ENCODE results near the gene PSMA6.

Gene PSMA6

DNA sequence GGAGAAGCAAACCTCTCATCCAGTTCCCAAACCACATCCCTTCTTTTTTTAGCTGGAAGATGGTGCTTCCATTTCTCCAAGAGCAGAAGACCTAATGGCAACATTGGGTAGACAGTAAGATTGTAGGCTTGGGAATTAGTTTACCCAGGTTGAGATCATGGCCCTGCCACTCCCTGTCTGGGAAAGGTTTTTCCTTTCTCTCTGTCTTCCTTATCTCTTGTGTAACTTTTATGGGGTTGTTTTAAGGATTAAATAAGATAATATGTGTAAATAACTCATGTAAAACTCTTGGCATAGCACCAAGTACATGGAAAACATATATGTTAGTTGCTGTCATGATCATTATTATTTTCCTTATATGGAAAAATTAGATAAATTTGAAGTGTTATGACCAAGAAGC lies 23.2 kb upstream of the PSMA6 start:
- Histone ChIP-seq H3K9ac (no peak overlapping the region), H3K36me3 (ENCODE audit: insufficient read depth) (no peaks in the 10 kb centered on the region), H3K79me2 (ENCODE audit: insufficient read depth, low read depth) (no peaks in the 10 kb centered on the region), H3K4me3 (IDR thresholded peaks at IDR 0.05; ENCODE audit: insufficient read depth, low read depth, low read length) (no peak overlapping the region), H3K27me3 (ENCODE audit: insufficient read depth, low read depth) (no peaks in the 10 kb centered on the region), H3K4me2 (no peak overlapping the region), H3K4me1 (ENCODE audit: low read depth, poor library complexity, severe bottlenecking) (no peaks in the 10 kb centered on the region), H4K20me1 (ENCODE audit: insufficient read depth) (no peaks in the 10 kb centered on the region), H3K27ac (no peak overlapping the region), H2AFZ (ENCODE audit: low read depth) (no peak overlapping the region)
- TF ChIP-seq, protein P1, sequence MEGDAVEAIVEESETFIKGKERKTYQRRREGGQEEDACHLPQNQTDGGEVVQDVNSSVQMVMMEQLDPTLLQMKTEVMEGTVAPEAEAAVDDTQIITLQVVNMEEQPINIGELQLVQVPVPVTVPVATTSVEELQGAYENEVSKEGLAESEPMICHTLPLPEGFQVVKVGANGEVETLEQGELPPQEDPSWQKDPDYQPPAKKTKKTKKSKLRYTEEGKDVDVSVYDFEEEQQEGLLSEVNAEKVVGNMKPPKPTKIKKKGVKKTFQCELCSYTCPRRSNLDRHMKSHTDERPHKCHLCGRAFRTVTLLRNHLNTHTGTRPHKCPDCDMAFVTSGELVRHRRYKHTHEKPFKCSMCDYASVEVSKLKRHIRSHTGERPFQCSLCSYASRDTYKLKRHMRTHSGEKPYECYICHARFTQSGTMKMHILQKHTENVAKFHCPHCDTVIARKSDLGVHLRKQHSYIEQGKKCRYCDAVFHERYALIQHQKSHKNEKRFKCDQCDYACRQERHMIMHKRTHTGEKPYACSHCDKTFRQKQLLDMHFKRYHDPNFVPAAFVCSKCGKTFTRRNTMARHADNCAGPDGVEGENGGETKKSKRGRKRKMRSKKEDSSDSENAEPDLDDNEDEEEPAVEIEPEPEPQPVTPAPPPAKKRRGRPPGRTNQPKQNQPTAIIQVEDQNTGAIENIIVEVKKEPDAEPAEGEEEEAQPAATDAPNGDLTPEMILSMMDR (conservative IDR thresholded peaks at IDR 0.05; ENCODE audit: low read depth, low read length) = no peak

DNA sequence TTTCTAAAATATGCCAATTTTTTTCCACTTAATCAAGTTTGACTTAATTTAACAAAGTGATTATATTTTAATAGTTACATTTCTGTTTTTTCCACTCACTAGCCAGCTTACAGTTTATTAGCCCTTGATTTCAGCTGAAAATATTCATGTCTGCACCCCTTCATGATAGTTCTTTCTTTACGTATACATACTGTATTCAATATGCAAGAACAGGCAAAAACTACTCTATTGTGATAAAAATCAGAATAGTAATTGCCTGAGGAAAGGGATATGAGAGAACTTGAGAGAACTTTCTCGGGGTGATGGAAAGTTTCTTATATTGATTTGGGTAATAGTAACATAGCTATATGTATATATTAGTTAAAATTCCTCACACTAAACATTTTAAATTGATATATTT lies 17.4 kb upstream of the PSMA6 start:
- Histone ChIP-seq H4K20me1 (ENCODE audit: insufficient read depth) (no peaks in the 10 kb centered on the region), H3K27me3 (ENCODE audit: insufficient read depth, low read depth) (no peaks in the 10 kb centered on the region), H3K36me3 (ENCODE audit: insufficient read depth) (no peaks in the 10 kb centered on the region), H3K27ac (no peak overlapping the region), H3K79me2 (ENCODE audit: insufficient read depth, low read depth) (no peaks in the 10 kb centered on the region), H3K4me3 (IDR thresholded peaks at IDR 0.05; ENCODE audit: insufficient read depth, low read depth, low read length) (no peak overlapping the region), H3K4me1 (ENCODE audit: low read depth, poor library complexity, severe bottlenecking) (no peaks in the 10 kb centered on the region), H2AFZ (ENCODE audit: low read depth) (no peak overlapping the region), H3K4me2 (no peak overlapping the region), H3K9ac (no peak overlapping the region)
- TF ChIP-seq, protein P1 (conservative IDR thresholded peaks at IDR 0.05; ENCODE audit: low read depth, low read length) = no peak

DNA sequence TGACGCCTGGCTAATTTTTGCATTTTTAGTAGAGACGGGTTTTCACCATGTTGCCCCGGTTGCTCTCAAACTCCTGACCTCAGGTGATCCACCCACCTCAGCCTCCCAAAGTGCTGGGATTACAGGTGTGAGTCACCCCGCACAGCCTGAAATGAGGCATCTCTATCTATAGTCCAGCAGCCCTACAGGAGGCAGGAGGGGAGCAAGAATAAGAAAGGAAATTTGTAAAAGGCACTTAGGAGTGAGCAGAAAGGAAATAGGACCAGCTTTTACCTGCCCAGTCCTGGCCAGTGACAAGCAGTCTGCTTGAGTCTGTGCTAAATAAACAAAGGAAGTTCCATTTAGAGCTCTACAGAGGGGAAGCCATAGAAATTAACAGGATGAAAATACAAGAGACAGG lies 15.0 kb upstream of the PSMA6 start:
- Histone ChIP-seq H3K27me3 (ENCODE audit: insufficient read depth, low read depth) (no peaks in the 10 kb centered on the region), H3K4me3 (IDR thresholded peaks at IDR 0.05; ENCODE audit: insufficient read depth, low read depth, low read length) (no peak overlapping the region), H3K9ac (no peak overlapping the region), H3K4me1 (ENCODE audit: low read depth, poor library complexity, severe bottlenecking) (peaks cover 18% of the 10 kb centered on the region), H3K4me2 (no peak overlapping the region), H3K79me2 (ENCODE audit: insufficient read depth, low read depth) (no peaks in the 10 kb centered on the region), H2AFZ (ENCODE audit: low read depth) (no peak overlapping the region), H3K36me3 (ENCODE audit: insufficient read depth) (no peaks in the 10 kb centered on the region), H4K20me1 (ENCODE audit: insufficient read depth) (no peaks in the 10 kb centered on the region), H3K27ac (no peak overlapping the region)
- TF ChIP-seq, protein P1 (conservative IDR thresholded peaks at IDR 0.05; ENCODE audit: low read depth, low read length) = no peak

DNA sequence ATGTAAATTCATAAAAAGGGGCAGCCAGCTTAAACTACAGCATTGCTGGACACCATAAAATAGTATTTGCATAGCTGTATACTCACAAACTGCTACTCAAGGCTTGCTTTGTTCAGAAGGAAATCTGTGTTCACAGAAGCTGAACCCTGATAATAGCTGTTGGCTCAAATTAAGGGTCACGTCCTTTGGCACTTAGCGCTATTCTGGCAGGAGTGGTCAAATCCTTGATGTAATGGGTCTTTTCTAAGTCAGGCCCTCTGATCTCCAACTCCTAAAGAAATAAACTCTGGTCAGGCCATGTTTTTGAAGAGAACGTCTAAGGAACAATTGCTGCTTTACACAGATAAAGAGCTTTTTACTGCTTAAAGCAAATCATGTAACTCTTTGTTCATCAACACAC lies 12.8 kb upstream of the PSMA6 start:
- H3K27ac ChIP-seq = no peak overlapping the region

More for the DNA sequence above, 12.8 kb upstream of the PSMA6 start:
- Histone ChIP-seq H3K36me3 (ENCODE audit: insufficient read depth) (no peaks in the 10 kb centered on the region), H3K79me2 (ENCODE audit: insufficient read depth, low read depth) (no peaks in the 10 kb centered on the region), H3K4me1 (ENCODE audit: low read depth, poor library complexity, severe bottlenecking) (peaks cover 22% of the 10 kb centered on the region), H3K4me3 (IDR thresholded peaks at IDR 0.05; ENCODE audit: insufficient read depth, low read depth, low read length) (no peak overlapping the region), H3K27me3 (ENCODE audit: insufficient read depth, low read depth) (no peaks in the 10 kb centered on the region), H3K9ac (no peak overlapping the region), H2AFZ (ENCODE audit: low read depth) (no peak overlapping the region), H3K4me2 (no peak overlapping the region), H4K20me1 (ENCODE audit: insufficient read depth) (no peaks in the 10 kb centered on the region)
- TF ChIP-seq, protein P1 (conservative IDR thresholded peaks at IDR 0.05; ENCODE audit: low read depth, low read length) = no peak
